SK-N-SH treated with all-trans-retinoic acid at 6 μM for 48 hours (cell line): Measurements from ENCODE around the gene FN1.

Source experiments
- ATAC-seq: fragments of 200-7000 bp; cut with Tn5 transposase; 3 replicates; pipeline ENCODE4 v1.9.1; 2020; ENCODE audit warnings: mild to moderate bottlenecking, moderate library complexity
- ARNTL ChIP-seq: fragments of 450-650 bp; formaldehyde crosslinking; IDR thresholded peaks from 2 replicates; pipeline ENCODE4 v1.5.0; 2020; ENCODE audit warnings: low read depth, mild to moderate bottlenecking, moderate library complexity, borderline replicate concordance
- BACH2 ChIP-seq: fragments of 250-450 bp; sonication (Bioruptor Pico); IDR thresholded peaks from 2 replicates; pipeline ENCODE4 v1.9.0; 2021; ENCODE audit warnings: mild to moderate bottlenecking, borderline replicate concordance
- CREB5 ChIP-seq: fragments of 250-450 bp; sonication (Bioruptor Pico); IDR thresholded peaks from 2 replicates; pipeline ENCODE4 v1.5.1; 2020; ENCODE audit warnings: low read depth, mild to moderate bottlenecking, moderate library complexity
- CSRNP3 ChIP-seq: fragments of 250-450 bp; sonication (Bioruptor Pico); IDR thresholded peaks from 2 replicates; pipeline ENCODE4 v1.5.1; 2021; ENCODE audit warnings: mild to moderate bottlenecking, moderate library complexity
- GLIS3 ChIP-seq: fragments of 250-450 bp; sonication (Bioruptor Pico); IDR thresholded peaks from 2 replicates; pipeline ENCODE4 v1.5.0; 2020; ENCODE audit warnings: mild to moderate bottlenecking, moderate library complexity
- ISL1 ChIP-seq: fragments of 250-450 bp; sonication (Bioruptor Pico); IDR thresholded peaks from 2 replicates; pipeline ENCODE4 v2.1.2; 2022; ENCODE audit warnings: mild to moderate bottlenecking, moderate library complexity
- OSR1 ChIP-seq: fragments of 250-450 bp; sonication (Bioruptor Pico); IDR thresholded peaks from 2 replicates; pipeline ENCODE4 v1.8.0; 2022; ENCODE audit warnings: moderate library complexity, mild to moderate bottlenecking, inconsistent platforms
- PATZ1 ChIP-seq: fragments of 250-450 bp; sonication (Bioruptor Pico); IDR thresholded peaks from 2 replicates; pipeline ENCODE4 v1.8.0; 2020; ENCODE audit warnings: mild to moderate bottlenecking, moderate library complexity, borderline replicate concordance
- RARB ChIP-seq: fragments of 250-450 bp; sonication (Bioruptor Pico); IDR thresholded peaks from 2 replicates; pipeline ENCODE4 v1.8.0; 2021; ENCODE audit warnings: mild to moderate bottlenecking, moderate library complexity
- ZC3H10 ChIP-seq: fragments of 250-450 bp; sonication (Bioruptor Pico); IDR thresholded peaks from 2 replicates; pipeline ENCODE4 v1.5.1; 2021; ENCODE audit warnings: mild to moderate bottlenecking, moderate library complexity
- ZFP30 ChIP-seq: fragments of 450-650 bp; formaldehyde crosslinking; IDR thresholded peaks from 2 replicates; pipeline ENCODE4 v1.5.0; 2022; ENCODE audit warnings: mild to moderate bottlenecking, moderate library complexity
- ZNF565 ChIP-seq: fragments of 450-650 bp; formaldehyde crosslinking; conservative IDR thresholded peaks from 2 replicates; pipeline ENCODE4 v1.5.0; 2020; ENCODE audit warnings: low read depth, mild to moderate bottlenecking, moderate library complexity
- ZNF70 ChIP-seq: fragments of 450-650 bp; formaldehyde crosslinking; IDR thresholded peaks from 2 replicates; pipeline ENCODE4 v1.5.0; 2020; ENCODE audit warnings: mild to moderate bottlenecking, moderate library complexity
- ZNF8 ChIP-seq: fragments of 450-650 bp; formaldehyde crosslinking; IDR thresholded peaks from 2 replicates; pipeline ENCODE4 v1.5.0; 2020; ENCODE audit warnings: mild to moderate bottlenecking, moderate library complexity
- TF ChIP-seq, protein P1 (sequence below): fragments of 250-450 bp; sonication (Bioruptor Pico); IDR thresholded peaks from 2 replicates; pipeline ENCODE4 v1.8.0; 2021; ENCODE audit warnings: low read depth, mild to moderate bottlenecking, moderate library complexity, borderline replicate concordance
- TF ChIP-seq, protein P2 (sequence below): fragments of 250-450 bp; sonication (Bioruptor Pico); IDR thresholded peaks from 2 replicates; pipeline ENCODE4 v1.5.0; 2020; ENCODE audit warnings: mild to moderate bottlenecking, moderate library complexity

The FN1 gene

DNA sequence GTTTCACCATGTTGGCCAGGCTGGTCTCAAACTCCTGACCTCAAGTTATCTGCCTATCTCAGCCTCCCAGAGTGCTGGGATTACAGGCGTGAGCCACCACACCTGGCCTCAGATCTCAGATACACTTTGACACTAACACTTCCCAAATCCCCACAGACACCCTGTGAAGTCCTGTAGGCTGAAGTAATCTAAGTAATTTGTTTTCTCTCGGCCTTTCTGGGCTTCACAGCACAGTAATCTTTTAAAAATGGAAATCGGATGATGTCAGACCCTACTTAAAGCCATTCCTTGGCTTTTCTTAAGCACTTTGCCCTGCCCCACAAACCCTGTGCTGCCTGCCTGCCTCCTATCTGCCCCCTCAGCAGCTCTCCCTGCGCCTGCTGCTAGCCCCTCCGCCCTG lies 107.8 kb downstream of the FN1 start:
- ATAC-seq = peak; percentile 20; the same call in 1 of the 3 replicates
- TF ChIP-seq BACH2 (CRISPR knock-in tag) (no peak), PATZ1 (CRISPR knock-in tag) (no peak)

DNA sequence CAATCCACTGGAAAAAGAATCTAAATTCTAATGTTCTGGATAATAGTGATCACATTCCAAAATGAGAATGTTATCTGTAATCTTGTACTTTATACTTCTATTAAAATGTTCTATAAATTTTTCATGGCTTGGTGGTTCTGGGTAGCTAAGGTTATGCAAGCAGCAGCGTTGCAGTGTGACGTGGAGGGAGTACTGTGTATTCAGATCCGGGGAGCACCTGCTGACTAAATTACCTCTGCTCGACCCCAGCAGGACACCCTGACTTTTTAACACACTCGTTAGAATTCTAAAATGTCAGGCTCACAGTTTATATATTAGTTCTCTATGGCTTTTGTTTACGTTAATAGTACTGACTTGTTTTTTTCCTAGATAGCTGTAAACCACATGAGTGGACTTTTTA lies 111.1 kb downstream of the FN1 start:
- no peak for ATAC-seq
- no peak for TF ChIP-seq ZNF565
- no peak for TF ChIP-seq CREB5 (CRISPR knock-in tag)
- TF ChIP-seq ARNTL (CRISPR knock-in tag) = no peak
- TF ChIP-seq ZFP30 (CRISPR knock-in tag) = no peak
- TF ChIP-seq ISL1 = no peak
- no peak for TF ChIP-seq ZNF8 (CRISPR knock-in tag)
- no peak for TF ChIP-seq ZNF70 (CRISPR knock-in tag)
- no peak for TF ChIP-seq RARB (CRISPR knock-in tag)
- no peak for TF ChIP-seq OSR1
- no peak for TF ChIP-seq CSRNP3 (CRISPR knock-in tag)
- TF ChIP-seq, protein P1, sequence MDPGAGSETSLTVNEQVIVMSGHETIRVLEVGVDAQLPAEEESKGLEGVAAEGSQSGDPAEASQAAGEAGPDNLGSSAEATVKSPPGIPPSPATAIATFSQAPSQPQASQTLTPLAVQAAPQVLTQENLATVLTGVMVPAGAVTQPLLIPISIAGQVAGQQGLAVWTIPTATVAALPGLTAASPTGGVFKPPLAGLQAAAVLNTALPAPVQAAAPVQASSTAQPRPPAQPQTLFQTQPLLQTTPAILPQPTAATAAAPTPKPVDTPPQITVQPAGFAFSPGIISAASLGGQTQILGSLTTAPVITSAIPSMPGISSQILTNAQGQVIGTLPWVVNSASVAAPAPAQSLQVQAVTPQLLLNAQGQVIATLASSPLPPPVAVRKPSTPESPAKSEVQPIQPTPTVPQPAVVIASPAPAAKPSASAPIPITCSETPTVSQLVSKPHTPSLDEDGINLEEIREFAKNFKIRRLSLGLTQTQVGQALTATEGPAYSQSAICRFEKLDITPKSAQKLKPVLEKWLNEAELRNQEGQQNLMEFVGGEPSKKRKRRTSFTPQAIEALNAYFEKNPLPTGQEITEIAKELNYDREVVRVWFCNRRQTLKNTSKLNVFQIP (CRISPR knock-in tag) = no peak

- TF ChIP-seq ZNF8 (CRISPR knock-in tag) (no peak), CREB5 (CRISPR knock-in tag) (no peak), PATZ1 (CRISPR knock-in tag) (no peak), GLIS3 (no peak), ZC3H10 (CRISPR knock-in tag) (no peak), ZNF70 (CRISPR knock-in tag) (no peak)
- TF ChIP-seq, protein P1 (CRISPR knock-in tag) = no peak
- TF ChIP-seq, protein P2, sequence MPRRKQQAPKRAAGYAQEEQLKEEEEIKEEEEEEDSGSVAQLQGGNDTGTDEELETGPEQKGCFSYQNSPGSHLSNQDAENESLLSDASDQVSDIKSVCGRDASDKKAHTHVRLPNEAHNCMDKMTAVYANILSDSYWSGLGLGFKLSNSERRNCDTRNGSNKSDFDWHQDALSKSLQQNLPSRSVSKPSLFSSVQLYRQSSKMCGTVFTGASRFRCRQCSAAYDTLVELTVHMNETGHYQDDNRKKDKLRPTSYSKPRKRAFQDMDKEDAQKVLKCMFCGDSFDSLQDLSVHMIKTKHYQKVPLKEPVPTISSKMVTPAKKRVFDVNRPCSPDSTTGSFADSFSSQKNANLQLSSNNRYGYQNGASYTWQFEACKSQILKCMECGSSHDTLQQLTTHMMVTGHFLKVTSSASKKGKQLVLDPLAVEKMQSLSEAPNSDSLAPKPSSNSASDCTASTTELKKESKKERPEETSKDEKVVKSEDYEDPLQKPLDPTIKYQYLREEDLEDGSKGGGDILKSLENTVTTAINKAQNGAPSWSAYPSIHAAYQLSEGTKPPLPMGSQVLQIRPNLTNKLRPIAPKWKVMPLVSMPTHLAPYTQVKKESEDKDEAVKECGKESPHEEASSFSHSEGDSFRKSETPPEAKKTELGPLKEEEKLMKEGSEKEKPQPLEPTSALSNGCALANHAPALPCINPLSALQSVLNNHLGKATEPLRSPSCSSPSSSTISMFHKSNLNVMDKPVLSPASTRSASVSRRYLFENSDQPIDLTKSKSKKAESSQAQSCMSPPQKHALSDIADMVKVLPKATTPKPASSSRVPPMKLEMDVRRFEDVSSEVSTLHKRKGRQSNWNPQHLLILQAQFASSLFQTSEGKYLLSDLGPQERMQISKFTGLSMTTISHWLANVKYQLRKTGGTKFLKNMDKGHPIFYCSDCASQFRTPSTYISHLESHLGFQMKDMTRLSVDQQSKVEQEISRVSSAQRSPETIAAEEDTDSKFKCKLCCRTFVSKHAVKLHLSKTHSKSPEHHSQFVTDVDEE (CRISPR knock-in tag) = no peak
- ATAC-seq = no peak
Observed at GRCh38 chr2:215320679-215321078, 115.2 kb downstream of the FN1 start.
